H1 (cell line): ENCODE data around the gene DNAJB8. TPM values are rescaled to one million over a fixed set of nuclear protein-coding genes. Genes with fewer than 3 reads are reported as not detected.

Experiments used
- CTCF ChIA-PET: fragments of 300-600 bp; sonication (Branson Sonifier 250); formaldehyde crosslinking; loops from one replicate; lab custom pipeline; 2021; ENCODE audit not compliant: partially characterized antibody; lab: Charles Lee
- POLR2A ChIA-PET: fragments of 300-600 bp; sonication (Branson Sonifier 250); formaldehyde crosslinking; loops from one replicate; lab custom pipeline; 2021; ENCODE audit warnings: inconsistent platforms; ENCODE audit not compliant: partially characterized antibody; lab: Charles Lee
- DNase-seq, 2 experiments: peaks; one replicate each; pipeline versions ENCODE4 v3.0.0 to v3.0.0-alpha.2; 2010 to 2022; ENCODE audit warnings: low spot score in 2 of 2, low read depth in 1 of 2, mixed read lengths in 1 of 2
- FAIRE-seq: peaks from 2 replicates; lab custom pipeline; 2011; peaks lifted over from hg19 to GRCh38; lab: Jason Lieb, UNC
- H2AFZ ChIP-seq: 2 replicates; pipeline ENCODE4 v1.8.1; 2012; ENCODE audit warnings: low read length, inconsistent platforms
- H2AK5ac ChIP-seq: 2 replicates; pipeline ENCODE4 v1.6.1; 2013; ENCODE audit warnings: low read depth, low read length
- H2BK120ac ChIP-seq: replicated peaks from 2 replicates; pipeline ENCODE3; 2013; ENCODE audit warnings: low read depth, low read length, inconsistent platforms
- H2BK12ac ChIP-seq: 2 replicates; pipeline ENCODE4 v1.6.1; 2013; ENCODE audit warnings: low read depth, low read length
- H2BK15ac ChIP-seq: 2 replicates; pipeline ENCODE4 v1.6.1; 2013; ENCODE audit warnings: low read length
- H2BK20ac ChIP-seq: 2 replicates; pipeline ENCODE4 v1.6.1; 2013; ENCODE audit warnings: low read length
- H2BK5ac ChIP-seq: 2 replicates; pipeline ENCODE4 v1.6.1; 2013; ENCODE audit warnings: low read depth, low read length
- H3K14ac ChIP-seq: 2 replicates; pipeline ENCODE4 v1.6.1; 2013; ENCODE audit warnings: inconsistent platforms; ENCODE audit not compliant: insufficient read length
- H3K18ac ChIP-seq: 2 replicates; pipeline ENCODE4 v1.6.1; 2013; ENCODE audit warnings: low read length; ENCODE audit errors: extremely low read depth
- H3K23ac ChIP-seq: 2 replicates; pipeline ENCODE4 v1.6.1; 2013; ENCODE audit warnings: inconsistent platforms; ENCODE audit not compliant: insufficient read length
- H3K23me2 ChIP-seq: 2 replicates; pipeline ENCODE4 v1.6.1; 2013; ENCODE audit warnings: low read depth, low read length
- H3K27ac ChIP-seq: 2 replicates; pipeline ENCODE4 v1.6.1; 2011; ENCODE audit warnings: low read depth, low read length, inconsistent platforms
- H3K27me3 ChIP-seq, 4 experiments: replicated peaks in 1 of 4; 1 replicate in 1 of 4; 2 replicates in 3 of 4; pipeline versions ENCODE4 v1.6.1 to v1.8.1; 2011 to 2013; ENCODE audit warnings: low read length in 3 of 4, mild to moderate bottlenecking in 3 of 4, inconsistent platforms in 2 of 4, mixed read lengths in 2 of 4, moderate library complexity in 1 of 4; ENCODE audit not compliant: control insufficient read depth in 3 of 4, insufficient read depth in 3 of 4; ENCODE audit errors: extremely low read depth in 1 of 4
- H3K36me3 ChIP-seq, 4 experiments: 2 replicates each; pipeline versions ENCODE4 v1.6.1 to v1.8.1; 2011 to 2013; ENCODE audit warnings: mild to moderate bottlenecking in 4 of 4, low read length in 3 of 4, moderate library complexity in 2 of 4, control low read depth in 1 of 4, inconsistent platforms in 1 of 4; ENCODE audit not compliant: insufficient read depth in 4 of 4, control insufficient read depth in 2 of 4
- H3K4ac ChIP-seq: replicated peaks from 2 replicates; pipeline ENCODE3; 2013; ENCODE audit warnings: low read length, low read depth, mixed read lengths, inconsistent platforms; ENCODE audit not compliant: insufficient read length
- H3K4me1 ChIP-seq, 4 experiments: replicated peaks in 1 of 4; 1 replicate in 1 of 4; 2 replicates in 3 of 4; pipeline versions ENCODE4 v1.6.1 to v1.8.1; 2011 to 2013; ENCODE audit warnings: low read length in 3 of 4, inconsistent platforms in 2 of 4, mixed read lengths in 1 of 4; ENCODE audit not compliant: insufficient read depth in 4 of 4, control insufficient read depth in 3 of 4
- H3K4me2 ChIP-seq, 2 experiments: 2 replicates each; pipeline versions ENCODE4 v1.6.1 to v1.8.1; 2011 to 2013; ENCODE audit warnings: low read depth in 2 of 2, low read length in 2 of 2, control low read depth in 1 of 2, inconsistent platforms in 1 of 2, mild to moderate bottlenecking in 1 of 2; ENCODE audit not compliant: insufficient read depth in 1 of 2
- H3K4me3 ChIP-seq, 4 experiments: fragments of 200-600, 300-600 bp in 1 of 4; sonication (generic), shearing (Covaris generic), sonication (Bioruptor Twin) in 1 of 4; 2 replicates each; pipeline versions ENCODE4 v1.5.1 to v1.8.1; 2011 to 2016; ENCODE audit warnings: low read length in 4 of 4, low read depth in 3 of 4, control low read depth in 2 of 4, inconsistent platforms in 2 of 4, mild to moderate bottlenecking in 2 of 4, mixed read lengths in 1 of 4, moderate library complexity in 1 of 4; ENCODE audit not compliant: insufficient read depth in 2 of 4; ENCODE audit errors: extremely low read depth in 1 of 4
- H3K56ac ChIP-seq: replicated peaks from 2 replicates; pipeline ENCODE3; 2013; ENCODE audit warnings: low read depth, mild to moderate bottlenecking, mixed read lengths, low read length, inconsistent platforms; ENCODE audit not compliant: insufficient read length
- H3K79me1 ChIP-seq: 2 replicates; pipeline ENCODE4 v1.6.1; 2013; ENCODE audit warnings: low read depth, low read length, control low read depth
- H3K79me2 ChIP-seq, 2 experiments: 2 replicates each; pipeline versions ENCODE4 v1.6.1 to v1.8.1; 2012 to 2013; ENCODE audit warnings: low read length in 2 of 2, mild to moderate bottlenecking in 2 of 2, inconsistent platforms in 1 of 2; ENCODE audit not compliant: insufficient read depth in 2 of 2, control insufficient read depth in 1 of 2
- H3K9ac ChIP-seq, 4 experiments: replicated peaks in 1 of 4; 1 replicate in 1 of 4; 2 replicates in 3 of 4; pipeline versions ENCODE4 v1.6.1 to v1.8.1; 2011 to 2013; ENCODE audit warnings: low read depth in 3 of 4, low read length in 3 of 4, control low read depth in 2 of 4, mild to moderate bottlenecking in 2 of 4, moderate library complexity in 2 of 4, inconsistent platforms in 1 of 4; ENCODE audit errors: extremely low read depth in 1 of 4
- H3K9me3 ChIP-seq, 2 experiments: 2 replicates each; pipeline versions ENCODE4 v1.6.1 to v1.8.1; 2012 to 2013; ENCODE audit warnings: mild to moderate bottlenecking in 2 of 2, moderate library complexity in 2 of 2, control low read depth in 1 of 2, inconsistent platforms in 1 of 2, low read depth in 1 of 2, low read length in 1 of 2, mixed read lengths in 1 of 2; ENCODE audit not compliant: insufficient read depth in 2 of 2
- H4K20me1 ChIP-seq, 2 experiments: replicated peaks in 1 of 2; 2 replicates each; pipeline versions ENCODE3 to v1.8.1; 2011 to 2013; ENCODE audit warnings: inconsistent platforms in 2 of 2, low read length in 2 of 2, mild to moderate bottlenecking in 1 of 2; ENCODE audit not compliant: insufficient read depth in 2 of 2, control insufficient read depth in 1 of 2
- H4K5ac ChIP-seq: 2 replicates; pipeline ENCODE4 v1.6.1; 2013; ENCODE audit warnings: low read length, low read depth, mixed read lengths, inconsistent platforms; ENCODE audit not compliant: insufficient read length
- H4K8ac ChIP-seq: 2 replicates; pipeline ENCODE4 v1.8.0; 2013; ENCODE audit warnings: mild to moderate bottlenecking, moderate library complexity, low read length, inconsistent platforms; ENCODE audit not compliant: insufficient read depth; ENCODE audit errors: extremely low read depth
- H4K91ac ChIP-seq: replicated peaks from 2 replicates; pipeline ENCODE3; 2013; ENCODE audit warnings: low read length, mixed read lengths, inconsistent platforms; ENCODE audit not compliant: insufficient read length
- HDAC2 ChIP-seq, 2 experiments: fragments of 300-600 bp in 1 of 2; sonication (generic) in 1 of 2; IDR thresholded peaks; 2 replicates each; pipeline ENCODE4 v1.6.1; 2011 to 2012; ENCODE audit warnings: low read depth in 2 of 2, low read length in 2 of 2, mild to moderate bottlenecking in 2 of 2, moderate library complexity in 2 of 2, borderline replicate concordance in 1 of 2, inconsistent platforms in 1 of 2
- KDM1A ChIP-seq: fragments of 200-600, 300-600 bp; sonication (generic); IDR thresholded peaks from 2 replicates; pipeline ENCODE4 v1.7.1; 2016; ENCODE audit warnings: mild to moderate bottlenecking, low read length, borderline replicate concordance
- POLR2A ChIP-seq, 2 experiments: IDR thresholded peaks; 1 replicate in 1 of 2; 2 replicates in 1 of 2; pipeline ENCODE4 v1.6.1; 2011; ENCODE audit warnings: low read depth in 2 of 2, low read length in 2 of 2, mild to moderate bottlenecking in 2 of 2; ENCODE audit errors: control extremely low read depth in 1 of 2
- POU5F1 ChIP-seq: IDR thresholded peaks from 2 replicates; pipeline ENCODE4 v1.6.1; 2011; ENCODE audit warnings: low read depth, mild to moderate bottlenecking, low read length, moderate library complexity
- RBBP5 ChIP-seq: IDR thresholded peaks from 2 replicates; pipeline ENCODE4 v1.7.1; 2012; ENCODE audit warnings: low read depth, mild to moderate bottlenecking, inconsistent platforms, low read length, moderate library complexity, borderline replicate concordance
- RFX5 ChIP-seq: IDR thresholded peaks from 2 replicates; pipeline ENCODE4 v1.6.1; 2011; ENCODE audit warnings: low read depth, low read length, improper control_type of control experiment, borderline replicate concordance
- SP2 ChIP-seq: IDR thresholded peaks from 2 replicates; pipeline ENCODE4 v1.6.1; 2012; ENCODE audit warnings: mild to moderate bottlenecking, low read length, inconsistent platforms
- TAF1 ChIP-seq: IDR thresholded peaks from 2 replicates; pipeline ENCODE4 v1.6.1; 2011; ENCODE audit warnings: mild to moderate bottlenecking, low read depth, low read length
- YY1 ChIP-seq: IDR thresholded peaks from 2 replicates; pipeline ENCODE4 v1.6.1; 2011; ENCODE audit warnings: low read depth, mild to moderate bottlenecking, low read length
- WGBS, 2 experiments: shearing (Covaris generic) in 1 of 2; methylation state at CpG; one replicate each; pipeline versions ENCODE4 v1.1.6 to v1.1.7; 2013 to 2015; ENCODE audit warnings: low lambda C conversion rate in 2 of 2, mixed read lengths in 2 of 2, inconsistent platforms in 1 of 2, low coverage in 1 of 2, missing lambda C conversion rate in 1 of 2; ENCODE audit not compliant: insufficient replicate concordance in 2 of 2, insufficient coverage in 1 of 2, insufficient read length in 1 of 2; ENCODE audit errors: extremely low coverage in 1 of 2, missing lambda C conversion rate in 1 of 2; 5-methylcytosine and 5-hydroxymethylcytosine counted together
- polyA plus RNA-seq, 7 experiments: library from polyadenylated mRNA; depleted of rRNA in 3 of 7; stranded (reverse) in 5 of 7; unstranded in 2 of 7; fragments of >200 nt in 5 of 7; fragments of 200-250 nt in 2 of 7; gene quantifications; 1 replicate in 5 of 7; 2 replicates in 1 of 7; 4 replicates in 1 of 7; pipeline versions ENCODE4 v1.2.1 to v1.2.3, GENCODE V29; 2011 to 2013; ENCODE audit warnings: missing spikeins in 2 of 7, mixed read lengths in 2 of 7
- total RNA-seq: library from RNA; stranded (reverse); fragmentation: NEBNext Ultra II Directional; extraction: Animal tissue kit (Norgen Biotek cat#: 25700); gene quantifications from 2 replicates; pipeline ENCODE4 v1.2.1, GENCODE V29; 2021
- TF ChIP-seq, protein P1 (sequence below): IDR thresholded peaks from 2 replicates; pipeline ENCODE4 v1.6.1; 2012; ENCODE audit warnings: inconsistent platforms

Gene DNAJB8
- total and polyA plus RNA-seq, 2 of the 8 experiments (the other 6 are each of a cell fraction or from before 2014, with no cell fraction given) = not detected

DNA sequence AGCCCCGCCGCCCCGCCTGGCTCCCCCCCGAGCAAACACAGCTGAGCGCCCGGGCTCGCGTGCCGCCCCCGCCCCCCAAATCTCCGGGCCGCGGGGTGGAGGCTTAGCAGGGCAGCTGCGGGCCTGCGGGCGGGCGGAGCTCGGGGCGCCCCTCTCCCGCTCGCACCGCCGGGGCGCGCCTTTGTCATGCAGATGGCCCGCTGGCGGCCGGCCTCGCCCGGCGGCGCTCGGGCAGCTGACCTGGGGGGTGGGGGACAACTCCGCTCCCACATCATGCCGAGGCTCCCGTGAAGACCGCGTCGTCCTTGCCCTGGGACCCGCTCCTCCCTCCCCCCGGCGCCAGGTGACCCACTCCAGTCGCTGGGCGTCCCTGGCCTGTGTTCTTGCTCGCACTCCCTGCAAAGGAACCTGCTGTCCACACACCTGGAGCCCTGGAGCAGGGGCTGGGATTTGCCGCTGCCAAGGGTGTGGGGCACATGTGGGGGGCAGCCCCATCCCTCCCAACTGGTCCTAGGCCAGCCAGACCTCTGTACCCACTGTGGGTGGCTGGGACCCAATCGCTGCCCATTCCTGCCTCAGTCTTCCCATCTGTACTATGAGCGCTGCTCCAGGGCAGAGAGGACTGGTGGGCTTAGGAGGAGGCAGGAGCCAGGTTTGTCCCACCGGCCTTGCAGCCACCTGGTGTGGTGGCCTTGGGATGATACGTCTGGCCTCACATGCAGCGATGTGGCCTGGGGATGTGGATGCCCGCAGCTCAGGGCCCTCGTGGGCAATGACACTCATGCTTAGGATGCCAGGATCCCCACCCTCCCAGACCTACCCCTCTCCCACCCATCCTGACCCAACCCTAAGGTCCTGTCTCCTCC lies 33.5 kb downstream of the DNAJB8 start:
- Histone ChIP-seq H3K18ac (peak overlapping the region; percentile 80), H3K4me2 (peak overlapping the region; percentile 95 to 100), H3K23me2 (peaks cover 9% of the 10 kb centered on the region; the same call in 1 of the 2 replicates), H2BK15ac (peak overlapping the region; percentile 61; the same call in 1 of the 2 replicates), H3K14ac (no peak overlapping the region), H3K9ac (no peak overlapping the region), H2BK5ac (peak overlapping the region; percentile 93; the same call in 1 of the 2 replicates), H3K27ac (no peak overlapping the region), H3K27me3 (peaks cover 9 to 56% (median 47%) of the 10 kb centered on the region in 4 experiments), H2BK20ac (peak overlapping the region; percentile 99), H3K4me3 (peak overlapping the region; percentile 18 to 62 (median 32); a peak in 6 of 8 replicates), H4K91ac (peak overlapping the region; percentile 97), H3K36me3 (no peaks in the 10 kb centered on the region), H2BK12ac (peak overlapping the region; percentile 99; the same call in 1 of the 2 replicates), H3K4me1 (peaks cover 6 to 39% (median 31%) of the 10 kb centered on the region in 4 experiments), H3K23ac (no peak overlapping the region), H3K9me3 (no peaks in the 10 kb centered on the region), H4K5ac (peak overlapping the region; percentile 54), H4K20me1 (peaks cover 2 to 6% of the 10 kb centered on the region in 2 experiments), H3K79me1 (no peaks in the 10 kb centered on the region), H3K56ac (no peak overlapping the region), H4K8ac (peak overlapping the region; percentile 89), H3K79me2 (no peaks in the 10 kb centered on the region), H2AFZ (no peak overlapping the region), H2AK5ac (peak overlapping the region; percentile 96), H2BK120ac (peak overlapping the region; percentile 69), H3K4ac (peak overlapping the region; percentile 94)
- TF ChIP-seq KDM1A (peak; percentile 74; the same call in 1 of the 2 replicates), YY1 (no peak), TAF1 (peak; percentile 18; the same call in 1 of the 2 replicates), HDAC2 (IDR thresholded peaks at IDR 0.05; ENCODE audit: borderline replicate concordance in 1 of 2, low read depth in 2 of 2, low read length in 2 of 2) (peak in 1 of 2 experiments; percentile 2; a peak in 1 of 4 replicates), RBBP5 (peak; percentile 65; the same call in 1 of the 2 replicates), POU5F1 (peak; percentile 84), POLR2A (IDR thresholded peaks at IDR 0.05; ENCODE audit: control extremely low read depth in 1 of 2, low read depth in 2 of 2, low read length in 2 of 2) (no peak), RFX5 (no peak), SP2 (no peak)
- TF ChIP-seq, protein P1, sequence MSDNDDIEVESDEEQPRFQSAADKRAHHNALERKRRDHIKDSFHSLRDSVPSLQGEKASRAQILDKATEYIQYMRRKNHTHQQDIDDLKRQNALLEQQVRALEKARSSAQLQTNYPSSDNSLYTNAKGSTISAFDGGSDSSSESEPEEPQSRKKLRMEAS = 0 out of 2 replicates have a peak, but pooled peaks have one; percentile 59
- WGBS, 2 experiments = 10% methylated on average over 37 of the region's 53 CpGs; no CpG with 5 or more reads in 1 of the 2 experiments
- POLR2A ChIA-PET = interaction anchor here (0.6 to 2.5 kb wide), 19 partner anchors 11 to 145 kb away, joined by 3 to 5 read pairs (median 3); no protein-coding TSS in a partner anchor
- CTCF ChIA-PET = interaction anchor here (0.6 to 12.6 kb wide), 8 partner anchors 18 to 157 kb away, joined by 3 to 135 read pairs (median 6); partner anchors contain the start of gene DNAJB8
- FAIRE-seq (no peak), DNase-seq (peak in 1 of 2 experiments; percentile 75)
